ENCODE results near the gene AUTS2.

The AUTS2 gene

GRCh38 chr7:70480927-70481569 is 882.8 kb downstream of the AUTS2 start:
- H2AFZ ChIP-seq (ENCODE audit: low read length) = no peak overlapping the region
- H3K27ac ChIP-seq (ENCODE audit: low read depth, low read length, poor library complexity, severe bottlenecking) = no peak overlapping the region
- TF ChIP-seq EZH2 (IDR thresholded peaks at IDR 0.05; ENCODE audit: borderline replicate concordance, low read length) = no peak
- no peak for TF ChIP-seq CTCF (IDR thresholded peaks at IDR 0.05; ENCODE audit: low read length)
- H3K27me3 ChIP-seq (ENCODE audit: insufficient read depth, low read length) = no peaks in the 10 kb centered on the region
- H3K9me2 ChIP-seq (ENCODE audit: low read depth, low read length) = no peaks in the 10 kb centered on the region
- H3K36me3 ChIP-seq (ENCODE audit: insufficient read depth, low read length) = no peaks in the 10 kb centered on the region
- H3K4me2 ChIP-seq (ENCODE audit: low read length) = no peak overlapping the region
- no peaks in the 10 kb centered on the region for H3K4me1 ChIP-seq (ENCODE audit: insufficient read depth, low read length, severe bottlenecking)
- H4K20me1 ChIP-seq (ENCODE audit: insufficient read depth, low read length) = no peaks in the 10 kb centered on the region
- no peaks in the 10 kb centered on the region for H3K79me2 ChIP-seq (ENCODE audit: insufficient read depth, low read length)
- H3K4me3 ChIP-seq (ENCODE audit: low read depth, low read length, poor library complexity, severe bottlenecking) = no peak overlapping the region
- H3K9ac ChIP-seq (ENCODE audit: low read length) = no peak overlapping the region
- H3F3A ChIP-seq (ENCODE audit: insufficient read depth, low read length) = no peaks in the 10 kb centered on the region
- no peaks in the 10 kb centered on the region for H3K9me3 ChIP-seq (ENCODE audit: low read length)

DNA sequence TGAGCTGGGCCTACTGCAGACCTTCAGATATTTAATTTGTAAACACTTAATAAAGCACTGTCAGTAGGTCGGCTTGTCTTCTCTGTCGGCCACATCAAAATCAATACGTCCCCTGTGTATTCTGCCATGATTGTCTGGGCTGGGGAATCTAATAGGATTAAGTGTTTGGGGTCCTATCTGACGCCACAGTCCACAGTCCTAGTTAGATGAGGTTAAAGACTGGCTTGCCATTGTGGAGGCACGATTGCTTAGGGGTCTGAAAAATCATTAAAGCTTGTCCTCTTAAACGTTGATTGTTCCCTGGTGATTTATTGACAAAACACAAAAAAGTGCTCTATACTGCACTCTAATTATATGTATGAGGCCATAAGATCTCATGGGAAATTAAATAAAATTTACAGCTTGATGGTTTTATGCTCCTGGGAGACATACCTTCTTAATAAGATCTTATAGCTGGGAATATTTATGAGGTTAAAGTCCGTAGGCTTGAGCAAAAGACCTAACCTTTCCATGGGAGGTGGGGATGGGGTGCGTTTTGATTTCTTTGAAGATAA is 883.4 kb downstream of the AUTS2 start:
- Histone ChIP-seq H3K9me3 (ENCODE audit: low read length) (no peaks in the 10 kb centered on the region), H4K20me1 (ENCODE audit: insufficient read depth, low read length) (no peaks in the 10 kb centered on the region), H3K27me3 (ENCODE audit: insufficient read depth, low read length) (no peaks in the 10 kb centered on the region), H3K79me2 (ENCODE audit: insufficient read depth, low read length) (no peaks in the 10 kb centered on the region), H3K9me2 (ENCODE audit: low read depth, low read length) (no peaks in the 10 kb centered on the region), H3F3A (ENCODE audit: insufficient read depth, low read length) (no peaks in the 10 kb centered on the region), H2AFZ (ENCODE audit: low read length) (no peak overlapping the region), H3K4me2 (ENCODE audit: low read length) (no peak overlapping the region), H3K9ac (ENCODE audit: low read length) (no peak overlapping the region), H3K4me3 (ENCODE audit: low read depth, low read length, poor library complexity, severe bottlenecking) (no peak overlapping the region), H3K4me1 (ENCODE audit: insufficient read depth, low read length, severe bottlenecking) (no peaks in the 10 kb centered on the region), H3K27ac (ENCODE audit: low read depth, low read length, poor library complexity, severe bottlenecking) (no peak overlapping the region), H3K36me3 (ENCODE audit: insufficient read depth, low read length) (no peaks in the 10 kb centered on the region)
- TF ChIP-seq EZH2 (IDR thresholded peaks at IDR 0.05; ENCODE audit: borderline replicate concordance, low read length) (no peak), CTCF (IDR thresholded peaks at IDR 0.05; ENCODE audit: low read length) (no peak)

GRCh38 chr7:70484255-70484654 is 886.0 kb downstream of the AUTS2 start:
- H3K9ac ChIP-seq (ENCODE audit: low read length) = no peak overlapping the region
- no peak for TF ChIP-seq EZH2 (IDR thresholded peaks at IDR 0.05; ENCODE audit: borderline replicate concordance, low read length)
- no peak for TF ChIP-seq CTCF (IDR thresholded peaks at IDR 0.05; ENCODE audit: low read length)

More at GRCh38 chr7:70484255-70484654, 886.0 kb downstream of the AUTS2 start:
- no peak overlapping the region for H3K4me2 ChIP-seq (ENCODE audit: low read length)
- H3K4me1 ChIP-seq (ENCODE audit: insufficient read depth, low read length, severe bottlenecking) = no peaks in the 10 kb centered on the region
- no peaks in the 10 kb centered on the region for H3K36me3 ChIP-seq (ENCODE audit: insufficient read depth, low read length)
- H3K9me2 ChIP-seq (ENCODE audit: low read depth, low read length) = no peaks in the 10 kb centered on the region
- no peaks in the 10 kb centered on the region for H4K20me1 ChIP-seq (ENCODE audit: insufficient read depth, low read length)
- H3K79me2 ChIP-seq (ENCODE audit: insufficient read depth, low read length) = no peaks in the 10 kb centered on the region
- no peak overlapping the region for H3K4me3 ChIP-seq (ENCODE audit: low read depth, low read length, poor library complexity, severe bottlenecking)
- H3F3A ChIP-seq (ENCODE audit: insufficient read depth, low read length) = no peaks in the 10 kb centered on the region
- H3K9me3 ChIP-seq (ENCODE audit: low read length) = no peaks in the 10 kb centered on the region
- H3K27ac ChIP-seq (ENCODE audit: low read depth, low read length, poor library complexity, severe bottlenecking) = no peak overlapping the region
- H3K27me3 ChIP-seq (ENCODE audit: insufficient read depth, low read length) = no peaks in the 10 kb centered on the region
- no peak overlapping the region for H2AFZ ChIP-seq (ENCODE audit: low read length)

Data from OCI-LY1 (cell line).